ENCODE data around the gene MST1R.

Gene MST1R

GRCh38 chr3:49844464-49845183 lies 59.0 kb downstream of the MST1R start:
- ChIA-PET POLR2A (interaction anchor here (0.5 to 0.6 kb wide), 2 partner anchors 86 to 390 kb away, joined by 3 to 7 read pairs; no protein-coding TSS in a partner anchor), CTCF (interaction anchor here (1.0 to 29.3 kb wide), 6 partner anchors 9 to 305 kb away, joined by 4 to 558 read pairs (median 5); partner anchors contain the start of genes CDHR4, INKA1 and UBA7)
- no peak for DNase-seq (ENCODE audit: extremely low spot score)
- TF ChIP-seq CTCF (IDR thresholded peaks at IDR 0.05; ENCODE audit: control extremely low read depth, extremely low read depth, low read depth, missing control alignments), result no peak

GRCh38 chr3:49842843-49843517 lies 60.7 kb downstream of the MST1R start:
- CTCF ChIA-PET, result interaction anchor here (0.6 to 29.3 kb wide), 6 partner anchors 13 to 304 kb away, joined by 3 to 558 read pairs (median 6); partner anchors contain the start of genes CDHR4, INKA1, TRAIP and UBA7
- no peak for DNase-seq (ENCODE audit: extremely low spot score)
- TF ChIP-seq CTCF (IDR thresholded peaks at IDR 0.05; ENCODE audit: control extremely low read depth, extremely low read depth, low read depth, missing control alignments), result no peak
- POLR2A ChIA-PET, result no interaction called here

GRCh38 chr3:49841806-49842205 lies 61.9 kb downstream of the MST1R start:
- ChIA-PET POLR2A (no interaction called here), CTCF (interaction anchor here (0.7 to 29.3 kb wide), 11 partner anchors 8 to 303 kb away, joined by 3 to 558 read pairs (median 5); partner anchors contain the start of genes AMIGO3, CDHR4, INKA1 and UBA7)
- no peak for DNase-seq (ENCODE audit: extremely low spot score)
- no peak for TF ChIP-seq CTCF (IDR thresholded peaks at IDR 0.05; ENCODE audit: control extremely low read depth, extremely low read depth, low read depth, missing control alignments)

- POLR2A ChIA-PET, result no interaction called here
- DNase-seq (ENCODE audit: extremely low spot score), result no peak
- TF ChIP-seq CTCF (IDR thresholded peaks at IDR 0.05; ENCODE audit: control extremely low read depth, extremely low read depth, low read depth, missing control alignments), result peak; percentile 47
- CTCF ChIA-PET, result interaction anchor here (0.7 to 29.3 kb wide), 13 partner anchors 10 to 302 kb away, joined by 3 to 558 read pairs (median 5); partner anchors contain the start of genes AMIGO3, CDHR4, INKA1 and TRAIP
These were observed 62.5 kb downstream of the MST1R start for GRCh38 chr3:49841126-49841696.

- ChIA-PET CTCF (interaction anchor here (0.6 to 29.3 kb wide), 9 partner anchors 9 to 301 kb away, joined by 3 to 558 read pairs (median 7); partner anchors contain the start of genes CDHR4, INKA1, TRAIP and UBA7), POLR2A (interaction anchor here (0.5 to 0.6 kb wide), 3 partner anchors 66 to 441 kb away, joined by 3 to 5 read pairs (median 4); no protein-coding TSS in a partner anchor)
- no peak for TF ChIP-seq CTCF (IDR thresholded peaks at IDR 0.05; ENCODE audit: control extremely low read depth, extremely low read depth, low read depth, missing control alignments)
- no peak for DNase-seq (ENCODE audit: extremely low spot score)
These were observed 63.3 kb downstream of the MST1R start for GRCh38 chr3:49840388-49840787.
